Measurements from ENCODE around the gene TDRD12.

- TF ChIP-seq CTCF (IDR thresholded peaks at IDR 0.05): no peak
- TF ChIP-seq EP300 (IDR thresholded peaks at IDR 0.05): no peak
- TF ChIP-seq POLR2A (IDR thresholded peaks at IDR 0.05): no peak
- no peak for TF ChIP-seq POLR2AphosphoS5 (IDR thresholded peaks at IDR 0.05)
These were observed 27.4 kb upstream of the TDRD12 start for GRCh38 chr19:32691952-32692726.
